HCT116 (cell line): ENCODE results near the gene IRF4. TPM values are rescaled to one million over a fixed set of nuclear protein-coding genes. Genes with fewer than 3 reads are reported as not detected.

Source experiments
- ATAC-seq: fragments of 200-7000 bp; cut with Tn5 transposase; 2 replicates; pipeline ENCODE4 v1.9.1; 2020; ENCODE audit warnings: mild to moderate bottlenecking, moderate library complexity
- BruUV-seq: library from RNA; stranded (reverse); fragments of 400-500 nt; replicated peaks from 2 replicates; lab custom pipeline; 2021; lab: Mats Ljungman, UMichigan
- CTCF ChIA-PET: fragments of 300-600 bp; sonication (Branson Sonifier 250); formaldehyde crosslinking; loops from one replicate; lab custom pipeline; 2021; ENCODE audit warnings: antibody characterized with exemption; lab: Charles Lee
- POLR2A ChIA-PET: fragments of 300-600, 350-600 bp; sonication (Branson Sonifier 250); formaldehyde crosslinking; loops from one replicate; lab custom pipeline; 2021; ENCODE audit warnings: antibody characterized with exemption; lab: Charles Lee
- RAD21 ChIA-PET, 2 experiments: fragments of 300-600 bp; sonication (Branson Sonifier 250); formaldehyde crosslinking; loops; one replicate each; lab custom pipeline; 2023; ENCODE audit warnings: low total read pairs in 2 of 2; ENCODE audit not compliant: uncharacterized antibody in 2 of 2, unreplicated experiment in 2 of 2, low non-redundant PET in 1 of 2; lab: Charles Lee
- DNase-seq: peaks from one replicate; pipeline ENCODE4 v3.0.0-alpha.2; 2010; ENCODE audit warnings: low read depth, low spot score
- H2AFZ ChIP-seq: fragments of 200-600 bp; shearing (Covaris generic), sonication (generic); 2 replicates; pipeline ENCODE4 v1.6.1; 2017; ENCODE audit warnings: low read depth, mixed run types, mixed read lengths, antibody characterized with exemption, low read length; ENCODE audit not compliant: poor library complexity, severe bottlenecking
- H3K27ac ChIP-seq: 2 replicates; pipeline ENCODE4 v1.5.1; 2012; ENCODE audit warnings: low read depth, low read length
- H3K27me3 ChIP-seq: fragments of 200-600 bp; sonication (generic); 2 replicates; pipeline ENCODE4 v1.6.1; 2016; ENCODE audit warnings: mixed run types, low read length, mixed read lengths; ENCODE audit not compliant: insufficient read depth
- H3K36me3 ChIP-seq, 2 experiments: fragments of 200-500 bp in 1 of 2; fragments of 200-600 bp in 1 of 2; sonication (Bioruptor generic) in 1 of 2; sonication (generic) in 1 of 2; 2 replicates each; pipeline versions ENCODE4 v1.5.1 to v1.6.1; 2014 to 2016; ENCODE audit warnings: low read length in 2 of 2, inconsistent platforms in 1 of 2, mixed read lengths in 1 of 2, mixed run types in 1 of 2; ENCODE audit not compliant: insufficient read depth in 2 of 2, control insufficient read depth in 1 of 2
- H3K4me1 ChIP-seq, 2 experiments: fragments of 200-600 bp in 1 of 2; sonication (generic) in 1 of 2; 2 replicates each; pipeline versions ENCODE4 v1.5.1 to v1.6.1; 2012 to 2017; ENCODE audit warnings: low read length in 2 of 2, inconsistent platforms in 1 of 2, mild to moderate bottlenecking in 1 of 2, mixed read lengths in 1 of 2, mixed run types in 1 of 2, moderate library complexity in 1 of 2; ENCODE audit not compliant: insufficient read depth in 2 of 2, control insufficient read depth in 1 of 2
- H3K4me2 ChIP-seq: fragments of 200-600 bp; sonication (generic); 2 replicates; pipeline ENCODE4 v1.6.1; 2017; ENCODE audit warnings: mixed run types, low read length, mixed read lengths
- H3K4me3 ChIP-seq, 2 experiments: fragments of 200-600 bp in 1 of 2; sonication (generic) in 1 of 2; replicated peaks in 1 of 2; 2 replicates each; pipeline ENCODE4 v1.5.1; 2011 to 2016; ENCODE audit warnings: low read length in 2 of 2, control low read depth in 1 of 2, low read depth in 1 of 2, mild to moderate bottlenecking in 1 of 2, mixed read lengths in 1 of 2, mixed run types in 1 of 2
- H3K79me2 ChIP-seq: fragments of 200-600 bp; sonication (generic); 2 replicates; pipeline ENCODE4 v1.6.1; 2017; ENCODE audit warnings: mild to moderate bottlenecking, mixed run types, low read length, moderate library complexity, mixed read lengths; ENCODE audit not compliant: insufficient read depth
- H3K9ac ChIP-seq: fragments of 200-600 bp; sonication (generic); 2 replicates; pipeline ENCODE4 v1.6.1; 2016; ENCODE audit warnings: low read length, mixed read lengths
- H3K9me2 ChIP-seq: fragments of 200-600 bp; sonication (generic), shearing (Covaris generic); 2 replicates; pipeline ENCODE4 v1.6.1; 2017; ENCODE audit warnings: mixed run types, mild to moderate bottlenecking, moderate library complexity; ENCODE audit not compliant: insufficient read depth
- H3K9me3 ChIP-seq, 2 experiments: fragments of 200-500 bp in 1 of 2; fragments of 200-600 bp in 1 of 2; sonication (Bioruptor generic) in 1 of 2; sonication (generic) in 1 of 2; 2 replicates each; pipeline ENCODE4 v1.6.1; 2014 to 2017; ENCODE audit warnings: low read length in 2 of 2, mixed read lengths in 2 of 2, inconsistent platforms in 1 of 2, low read depth in 1 of 2, mild to moderate bottlenecking in 1 of 2, mixed run types in 1 of 2, moderate library complexity in 1 of 2; ENCODE audit not compliant: control insufficient read depth in 1 of 2, insufficient read depth in 1 of 2
- H4K20me1 ChIP-seq: fragments of 200-600 bp; sonication (generic), shearing (Covaris generic); 2 replicates; pipeline ENCODE4 v1.6.1; 2017; ENCODE audit warnings: mixed run types, mild to moderate bottlenecking, moderate library complexity; ENCODE audit not compliant: insufficient read depth
- CTCF ChIP-seq, 3 experiments: fragments of 200-600 bp in 1 of 3; sonication (generic) in 1 of 3; IDR thresholded peaks in 2 of 3; conservative IDR thresholded peaks in 1 of 3; 2 replicates each; pipeline ENCODE4 v1.5.1; 2012 to 2017; ENCODE audit warnings: low read depth in 2 of 3, low read length in 2 of 3, antibody characterized with exemption in 1 of 3, borderline replicate concordance in 1 of 3, control low read depth in 1 of 3, mild to moderate bottlenecking in 1 of 3, mixed read lengths in 1 of 3, mixed run types in 1 of 3, moderate library complexity in 1 of 3; ENCODE audit not compliant: insufficient read depth in 1 of 3
- EZH2phosphoT487 ChIP-seq: fragments of 200-600 bp; IDR thresholded peaks from 2 replicates; pipeline ENCODE4 v1.6.1; 2018; ENCODE audit warnings: antibody characterized with exemption, borderline replicate concordance
- FOSL1 ChIP-seq: IDR thresholded peaks from 2 replicates; pipeline ENCODE4 v1.6.1; 2012; ENCODE audit warnings: low read depth
- MAX ChIP-seq: IDR thresholded peaks from 2 replicates; pipeline ENCODE4 v1.6.1; 2012
- POLR2A ChIP-seq: IDR thresholded peaks from 2 replicates; pipeline ENCODE4 v1.7.0; 2011; ENCODE audit warnings: borderline replicate concordance; ENCODE audit not compliant: insufficient read depth, insufficient read length; ENCODE audit errors: extremely low read depth
- POLR2AphosphoS5 ChIP-seq: IDR thresholded peaks from 2 replicates; pipeline ENCODE4 v1.6.1; 2011; ENCODE audit warnings: mild to moderate bottlenecking, low read depth, low read length, moderate library complexity
- RAD21 ChIP-seq: IDR thresholded peaks from 2 replicates; pipeline ENCODE4 v1.6.1; 2012; ENCODE audit warnings: low read depth, mild to moderate bottlenecking
- REST ChIP-seq: IDR thresholded peaks from 2 replicates; pipeline ENCODE4 v1.6.1; 2012; ENCODE audit warnings: low read depth
- TCF7L2 ChIP-seq: IDR thresholded peaks from 2 replicates; pipeline ENCODE4 v1.7.0; 2011; ENCODE audit warnings: borderline replicate concordance, inconsistent platforms; ENCODE audit not compliant: insufficient read depth, insufficient read length; ENCODE audit errors: extremely low read depth
- ZFX ChIP-seq: fragments of 450-650 bp; IDR thresholded peaks from 2 replicates; pipeline ENCODE4 v1.6.1; 2017
- ZNF274 ChIP-seq: fragments of 200-500 bp; sonication (Bioruptor generic); IDR thresholded peaks from 2 replicates; pipeline ENCODE4 v1.6.1; 2014; ENCODE audit warnings: mild to moderate bottlenecking, low read depth, low read length, inconsistent platforms
- intact Hi-C: fragments of 100-400 bp; cut with micrococcal nuclease; formaldehyde crosslinking; loops from 2 replicates; pipeline ENCODE4 v1.10.0; 2022
- total RNA-seq: library from RNA; stranded (reverse); gene quantifications from one replicate; pipeline ENCODE4 v1.2.1, GENCODE V29; 2021; ENCODE audit not compliant: unreplicated experiment

IRF4 gene
- total RNA-seq, 1 experiment from 2014 or later = 1.2 TPM

DNA sequence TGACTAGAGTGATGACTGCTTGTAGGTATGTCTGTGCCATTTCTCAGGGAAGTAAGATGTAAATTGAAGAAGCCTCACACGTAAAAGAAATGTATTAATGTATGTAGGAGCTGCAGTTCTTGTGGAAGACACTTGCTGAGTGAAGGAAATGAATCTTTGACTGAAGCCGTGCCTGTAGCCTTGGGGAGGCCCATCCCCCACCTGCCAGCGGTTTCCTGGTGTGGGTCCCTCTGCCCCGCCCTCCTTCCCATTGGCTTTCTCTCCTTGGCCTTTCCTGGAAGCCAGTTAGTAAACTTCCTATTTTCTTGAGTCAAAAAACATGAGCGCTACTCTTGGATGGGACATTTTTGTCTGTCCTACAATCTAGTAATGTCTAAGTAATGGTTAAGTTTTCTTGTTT lies 16.6 kb downstream of the IRF4 start:
- Histone ChIP-seq H3K36me3 (no peaks in the 10 kb centered on the region), H3K27me3 (peaks cover 20% of the 10 kb centered on the region; the same call in 1 of the 2 replicates), H2AFZ (peak overlapping the region; percentile 87), H3K9me2 (no peaks in the 10 kb centered on the region), H3K4me1 (peaks cover 0 to 9% of the 10 kb centered on the region in 2 experiments; a peak in 1 of 4 replicates), H3K4me3 (no peak overlapping the region), H3K9me3 (no peaks in the 10 kb centered on the region; a peak in 1 of 4 replicates), H4K20me1 (no peaks in the 10 kb centered on the region), H3K4me2 (peak overlapping the region; percentile 55), H3K27ac (no peak overlapping the region), H3K79me2 (no peaks in the 10 kb centered on the region), H3K9ac (no peak overlapping the region)
- ATAC-seq (no peak), DNase-seq (no peak)
- no TSS peak for BruUV-seq
- RAD21 ChIA-PET = interaction anchor here in 1 of 2 experiments (1.3 kb wide), 1 partner anchor 220 kb away, joined by 5 read pairs; no protein-coding TSS in a partner anchor
- TF ChIP-seq POLR2A = no peak
- POLR2A ChIA-PET = no interaction called here
- intact Hi-C loops = loop anchor here (5.0 kb wide), 1 partner anchor 116 kb away; the partner anchor contains the start of gene DUSP22
- CTCF ChIA-PET = interaction anchor here (1.2 to 1.8 kb wide), 6 partner anchors 9 to 239 kb away, joined by 3 to 35 read pairs (median 6); no protein-coding TSS in a partner anchor

DNA sequence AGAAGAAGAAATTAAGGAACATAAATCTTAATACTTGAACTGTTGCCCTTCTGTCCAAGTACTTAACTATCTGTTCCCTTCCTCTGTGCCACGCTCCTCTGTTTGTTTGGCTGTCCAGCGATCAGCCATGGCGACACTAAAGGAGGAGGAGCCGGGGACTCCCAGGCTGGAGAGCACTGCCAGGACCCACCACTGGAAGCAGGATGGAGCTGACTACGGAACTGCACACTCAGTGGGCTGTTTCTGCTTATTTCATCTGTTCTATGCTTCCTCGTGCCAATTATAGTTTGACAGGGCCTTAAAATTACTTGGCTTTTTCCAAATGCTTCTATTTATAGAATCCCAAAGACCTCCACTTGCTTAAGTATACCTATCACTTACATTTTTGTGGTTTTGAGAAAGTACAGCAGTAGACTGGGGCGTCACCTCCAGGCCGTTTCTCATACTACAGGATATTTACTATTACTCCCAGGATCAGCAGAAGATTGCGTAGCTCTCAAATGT lies 17.1 kb downstream of the IRF4 start:
- H4K20me1 ChIP-seq = no peaks in the 10 kb centered on the region
- H3K4me1 ChIP-seq = peaks cover 0 to 9% of the 10 kb centered on the region in 2 experiments; a peak in 1 of 4 replicates
- DNase-seq = peak; percentile 53
- peak overlapping the region; percentile 10 to 13; a peak in 2 of 4 replicates for H3K4me3 ChIP-seq
- no TSS peak for BruUV-seq
- peak overlapping the region; percentile 55 for H3K4me2 ChIP-seq
- intact Hi-C loops = loop anchor here (1.0 to 5.0 kb wide), 2 partner anchors 116 to 220 kb away; partner anchors contain the start of gene DUSP22
- H2AFZ ChIP-seq = peak overlapping the region; percentile 87
- POLR2A ChIA-PET = interaction anchor here (0.6 to 1.0 kb wide), 2 partner anchors 10 to 14 kb away, joined by 3 read pairs; no protein-coding TSS in a partner anchor
- TF ChIP-seq POLR2AphosphoS5 (no peak), CTCF (IDR thresholded peaks at IDR 0.05 in 2 of 3, conservative IDR thresholded peaks at IDR 0.05 in 1 of 3; ENCODE audit: borderline replicate concordance in 1 of 3, insufficient read depth in 1 of 3, low read depth in 2 of 3, low read length in 2 of 3) (peak; percentile 59 to 97 (median 87)), REST (no peak), TCF7L2 (no peak), ZNF274 (no peak), MAX (no peak; the same call in 1 of the 2 replicates), ZFX (no peak), EZH2phosphoT487 (no peak), FOSL1 (no peak), RAD21 (peak; percentile 83)
- TF ChIP-seq, all 23 proteins: peak for 2
- H3K9me2 ChIP-seq = no peaks in the 10 kb centered on the region
- H3K9ac ChIP-seq = no peak overlapping the region
- peak; percentile 100 for ATAC-seq
- H3K79me2 ChIP-seq = no peaks in the 10 kb centered on the region
- ChIA-PET CTCF (interaction anchor here (0.6 to 1.8 kb wide), 15 partner anchors 9 to 254 kb away, joined by 3 to 35 read pairs (median 3); no protein-coding TSS in a partner anchor), RAD21 (interaction anchor here in 1 of 2 experiments (1.3 kb wide), 1 partner anchor 220 kb away, joined by 5 read pairs; no protein-coding TSS in a partner anchor)
- no peak overlapping the region for H3K27ac ChIP-seq
- no peaks in the 10 kb centered on the region; a peak in 1 of 4 replicates for H3K9me3 ChIP-seq
- H3K27me3 ChIP-seq = peaks cover 22% of the 10 kb centered on the region; the same call in 1 of the 2 replicates
- no peaks in the 10 kb centered on the region for H3K36me3 ChIP-seq
